Measurements from ENCODE around the gene OPCML. TPM values are rescaled to one million over a fixed set of nuclear protein-coding genes. Genes with fewer than 3 reads are reported as not detected.

The OPCML gene
- total and polyA plus RNA-seq, 2 donors (not counting 1 experiment from before 2014, with no cell fraction given) = 0.99 to 2.8 TPM

GRCh38 chr11:132898676-132899075, 633.6 kb downstream of the OPCML start:
- Histone ChIP-seq H3K27ac (ENCODE audit: insufficient read depth, low read length) (no peak overlapping the region), H3K9ac (ENCODE audit: insufficient read depth, low read length) (no peak overlapping the region), H3K9me3 (ENCODE audit: control insufficient read depth, insufficient read depth, low read depth, low read length) (no peaks in the 10 kb centered on the region), H3K4me2 (ENCODE audit: extremely low read depth, insufficient read depth, low read length) (no peak overlapping the region), H3K4me1 (ENCODE audit: control insufficient read depth, extremely low read depth, insufficient read depth, low read length) (no peaks in the 10 kb centered on the region), H3K27me3 (ENCODE audit: control insufficient read depth, insufficient read depth, low read length) (no peaks in the 10 kb centered on the region), H3K4me3 (replicated peaks in 1 of 4; ENCODE audit: control extremely low read depth in 1 of 4, insufficient read depth in 1 of 4, low read depth in 3 of 4, low read length in 4 of 4) (no peak overlapping the region), H4K20me1 (ENCODE audit: control insufficient read depth, extremely low read depth, insufficient read depth, low read length) (no peaks in the 10 kb centered on the region), H2AFZ (ENCODE audit: low read length) (no peak overlapping the region), H3K36me3 (ENCODE audit: control insufficient read depth, insufficient read depth, low read length) (no peaks in the 10 kb centered on the region), H3K79me2 (ENCODE audit: control insufficient read depth, insufficient read depth, low read length) (no peaks in the 10 kb centered on the region)
- TF ChIP-seq EZH2 (IDR thresholded peaks at IDR 0.05; ENCODE audit: low read length, missing control alignments) = no peak
- TF ChIP-seq CTCF (conservative IDR thresholded peaks at IDR 0.05 in 1 of 2, IDR thresholded peaks at IDR 0.05 in 1 of 2; ENCODE audit: low read depth in 1 of 2, low read length in 2 of 2) = no peak
- DNase-seq (ENCODE audit: low read depth in 2 of 2) = peak in 1 of 2 donors; percentile 24

GRCh38 chr11:132898021-132898420, 634.3 kb downstream of the OPCML start:
- TF ChIP-seq EZH2 (IDR thresholded peaks at IDR 0.05; ENCODE audit: low read length, missing control alignments) (no peak), CTCF (conservative IDR thresholded peaks at IDR 0.05 in 1 of 2, IDR thresholded peaks at IDR 0.05 in 1 of 2; ENCODE audit: low read depth in 1 of 2, low read length in 2 of 2) (no peak)
- no peak overlapping the region for H2AFZ ChIP-seq (ENCODE audit: low read length)
- peak; percentile 69 to 77 for DNase-seq (ENCODE audit: low read depth in 2 of 2)
- no peak overlapping the region for H3K9ac ChIP-seq (ENCODE audit: insufficient read depth, low read length)
- no peak overlapping the region for H3K4me2 ChIP-seq (ENCODE audit: extremely low read depth, insufficient read depth, low read length)
- H3K79me2 ChIP-seq (ENCODE audit: control insufficient read depth, insufficient read depth, low read length) = no peaks in the 10 kb centered on the region
- no peaks in the 10 kb centered on the region for H3K27me3 ChIP-seq (ENCODE audit: control insufficient read depth, insufficient read depth, low read length)
- H3K36me3 ChIP-seq (ENCODE audit: control insufficient read depth, insufficient read depth, low read length) = no peaks in the 10 kb centered on the region
- H4K20me1 ChIP-seq (ENCODE audit: control insufficient read depth, extremely low read depth, insufficient read depth, low read length) = no peaks in the 10 kb centered on the region
- no peaks in the 10 kb centered on the region for H3K4me1 ChIP-seq (ENCODE audit: control insufficient read depth, extremely low read depth, insufficient read depth, low read length)
- H3K4me3 ChIP-seq (replicated peaks in 1 of 4; ENCODE audit: control extremely low read depth in 1 of 4, insufficient read depth in 1 of 4, low read depth in 3 of 4, low read length in 4 of 4) = no peak overlapping the region
- H3K27ac ChIP-seq (ENCODE audit: insufficient read depth, low read length) = no peak overlapping the region
- H3K9me3 ChIP-seq (ENCODE audit: control insufficient read depth, insufficient read depth, low read depth, low read length) = no peaks in the 10 kb centered on the region

- H4K20me1 ChIP-seq (ENCODE audit: control insufficient read depth, extremely low read depth, insufficient read depth, low read length) = no peaks in the 10 kb centered on the region
- no peaks in the 10 kb centered on the region for H3K4me1 ChIP-seq (ENCODE audit: control insufficient read depth, extremely low read depth, insufficient read depth, low read length)
- H3K4me3 ChIP-seq (replicated peaks in 1 of 4; ENCODE audit: control extremely low read depth in 1 of 4, insufficient read depth in 1 of 4, low read depth in 3 of 4, low read length in 4 of 4) = no peak overlapping the region
- no peaks in the 10 kb centered on the region for H3K9me3 ChIP-seq (ENCODE audit: control insufficient read depth, insufficient read depth, low read depth, low read length)
- H3K79me2 ChIP-seq (ENCODE audit: control insufficient read depth, insufficient read depth, low read length) = no peaks in the 10 kb centered on the region
- TF ChIP-seq CTCF (conservative IDR thresholded peaks at IDR 0.05 in 1 of 2, IDR thresholded peaks at IDR 0.05 in 1 of 2; ENCODE audit: low read depth in 1 of 2, low read length in 2 of 2) (no peak), EZH2 (IDR thresholded peaks at IDR 0.05; ENCODE audit: low read length, missing control alignments) (no peak)
- DNase-seq (ENCODE audit: low read depth in 2 of 2) = peak; percentile 87 to 97
- no peak overlapping the region for H3K9ac ChIP-seq (ENCODE audit: insufficient read depth, low read length)
- H3K27me3 ChIP-seq (ENCODE audit: control insufficient read depth, insufficient read depth, low read length) = no peaks in the 10 kb centered on the region
- H3K4me2 ChIP-seq (ENCODE audit: extremely low read depth, insufficient read depth, low read length) = no peak overlapping the region
- no peak overlapping the region for H2AFZ ChIP-seq (ENCODE audit: low read length)
- H3K27ac ChIP-seq (ENCODE audit: insufficient read depth, low read length) = no peak overlapping the region
- H3K36me3 ChIP-seq (ENCODE audit: control insufficient read depth, insufficient read depth, low read length) = no peaks in the 10 kb centered on the region
Observed at GRCh38 chr11:132895340-132895739, 637.0 kb downstream of the OPCML start.
